Hepatocyte (in vitro differentiated cells): Measurements from ENCODE around the gene COA1. TPM values are rescaled to one million over a fixed set of nuclear protein-coding genes. Genes with fewer than 3 reads are reported as not detected.
"Not testable (repeated sequence)": the region's sequence is repeated elsewhere in the genome, so short reads cannot be mapped to it uniquely, and the experiment has no call there.

Experiments used
- DNase-seq: peaks from one replicate; pipeline ENCODE4 v3.0.0-alpha.2; 2016; ENCODE audit warnings: low spot score
- H2AFZ ChIP-seq: fragments of 200-600 bp; sonication (generic); 2 replicates; pipeline ENCODE4 v1.6.0; 2016; ENCODE audit warnings: antibody characterized with exemption, mild to moderate bottlenecking
- H3K27ac ChIP-seq: fragments of 200-600 bp; sonication (generic); 2 replicates; pipeline ENCODE4 v1.5.1; 2016; ENCODE audit warnings: mild to moderate bottlenecking
- H3K27me3 ChIP-seq: fragments of 200-600 bp; sonication (generic); 2 replicates; pipeline ENCODE4 v1.6.1; 2016
- H3K36me3 ChIP-seq: fragments of 200-600 bp; sonication (generic); replicated peaks from 2 replicates; pipeline ENCODE4 v1.5.1; 2016; ENCODE audit warnings: low read depth; ENCODE audit not compliant: insufficient read depth
- H3K4me1 ChIP-seq: fragments of 200-600 bp; sonication (generic); 2 replicates; pipeline ENCODE4 v1.5.1; 2016; ENCODE audit warnings: mild to moderate bottlenecking, moderate library complexity; ENCODE audit not compliant: insufficient read depth
- H3K4me2 ChIP-seq: fragments of 200-600 bp; sonication (generic); 2 replicates; pipeline ENCODE4 v1.6.0; 2016
- H3K4me3 ChIP-seq: fragments of 200-600 bp; sonication (generic); 2 replicates; pipeline ENCODE4 v1.5.1; 2016; ENCODE audit warnings: mild to moderate bottlenecking
- H3K79me2 ChIP-seq: fragments of 200-600 bp; sonication (generic); 2 replicates; pipeline ENCODE4 v1.6.0; 2017; ENCODE audit warnings: mild to moderate bottlenecking
- H3K9me2 ChIP-seq: fragments of 200-600 bp; sonication (generic); replicated peaks from 2 replicates; pipeline ENCODE4 v1.6.0; 2017; ENCODE audit warnings: mild to moderate bottlenecking; ENCODE audit not compliant: insufficient read depth
- H3K9me3 ChIP-seq: fragments of 200-600 bp; sonication (generic); 2 replicates; pipeline ENCODE4 v1.5.1; 2016; ENCODE audit warnings: low read depth, mild to moderate bottlenecking
- H4K20me1 ChIP-seq: fragments of 200-600 bp; sonication (generic); 2 replicates; pipeline ENCODE4 v1.6.0; 2016; ENCODE audit warnings: mild to moderate bottlenecking; ENCODE audit not compliant: insufficient read depth, poor library complexity, severe bottlenecking
- CTCF ChIP-seq: fragments of 200-600 bp; sonication (generic); IDR thresholded peaks from 2 replicates; pipeline ENCODE4 v1.5.1; 2016; ENCODE audit warnings: antibody characterized with exemption, mild to moderate bottlenecking; ENCODE audit not compliant: poor library complexity
- EZH2 ChIP-seq: fragments of 200-600 bp; sonication (generic); IDR thresholded peaks from 2 replicates; pipeline ENCODE4 v1.6.1; 2016; ENCODE audit warnings: antibody characterized with exemption, mild to moderate bottlenecking, borderline replicate concordance
- EZH2phosphoT487 ChIP-seq: fragments of 200-600 bp; sonication (generic); IDR thresholded peaks from one replicate; pipeline ENCODE4 v1.6.1; 2018; ENCODE audit warnings: antibody characterized with exemption, mild to moderate bottlenecking, low read depth, moderate library complexity; ENCODE audit not compliant: unreplicated experiment, severe bottlenecking
- WGBS: methylation state at CpG from one replicate; pipeline ENCODE4 v1.1.6; 2016; ENCODE audit warnings: low lambda C conversion rate; ENCODE audit errors: missing lambda C conversion rate; 5-methylcytosine and 5-hydroxymethylcytosine counted together
- polyA plus RNA-seq: library from polyadenylated mRNA; unstranded; fragments of >200 nt; fragmentation: Nextera tagmentation; extraction: Ambion mirVana; gene quantifications from 2 replicates; pipeline ENCODE4 v1.2.1, GENCODE V29; 2016
- total RNA-seq: library from RNA; depleted of rRNA; stranded (reverse); fragments of >200 nt; gene quantifications from 2 replicates; pipeline ENCODE4 v1.2.3, GENCODE V29; 2014

The COA1 gene
- total and polyA plus RNA-seq, 2 experiments from 2014 or later, result 52.1 to 55.2 TPM

DNA sequence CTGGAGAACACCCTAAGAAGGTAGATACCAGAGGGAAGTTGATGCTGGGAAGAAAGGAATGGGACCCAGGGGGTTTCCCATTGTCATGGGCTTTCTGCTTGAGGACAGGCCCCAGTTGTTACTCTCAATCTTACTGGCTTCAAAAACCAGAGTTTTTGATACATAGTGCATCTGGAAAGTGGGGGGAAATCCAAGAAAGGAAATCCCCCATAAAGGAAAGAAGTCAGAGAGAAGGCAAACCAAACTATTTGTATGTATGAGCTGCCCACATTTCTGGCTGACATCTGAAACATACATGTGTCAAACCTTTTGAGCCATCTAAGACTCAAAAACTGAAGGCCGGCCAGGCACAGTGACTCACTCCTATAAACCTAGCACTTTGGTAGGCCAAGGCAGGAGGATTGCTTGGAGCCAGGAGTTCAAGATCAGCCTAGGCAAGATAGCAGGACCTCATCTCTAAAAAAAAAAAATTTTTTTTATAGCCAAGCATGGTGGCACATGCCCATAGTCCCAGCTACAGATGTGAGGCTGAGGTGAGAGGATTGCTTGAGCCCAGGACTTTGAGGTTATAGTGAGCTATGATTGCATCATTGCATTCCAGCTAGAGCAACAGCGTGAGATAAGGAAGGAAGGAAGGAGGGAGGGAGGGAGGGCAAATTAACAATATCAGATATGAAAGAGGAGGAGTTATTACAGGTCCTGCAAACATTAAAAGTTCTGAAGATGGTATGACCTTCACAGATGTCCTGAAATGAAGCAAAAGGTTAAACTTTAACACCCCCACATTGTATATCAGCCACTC lies 6.7 kb upstream of the COA1 start:
- Histone ChIP-seq H3K4me3 (no peak overlapping the region), H3K27ac (peak overlapping the region; percentile 4), H3K9me3 (no peaks in the 10 kb centered on the region), H3K9me2 (no peaks in the 10 kb centered on the region), H3K27me3 (no peaks in the 10 kb centered on the region), H3K79me2 (no peaks in the 10 kb centered on the region), H4K20me1 (no peaks in the 10 kb centered on the region), H3K4me2 (peak overlapping the region; percentile 39), H2AFZ (no peak overlapping the region), H3K4me1 (no peaks in the 10 kb centered on the region), H3K36me3 (no peaks in the 10 kb centered on the region)
- WGBS, result 54% methylated on average over 2 of the region's 2 CpGs
- peak; percentile 39 for DNase-seq
- TF ChIP-seq EZH2, result no peak
- no peak for TF ChIP-seq EZH2phosphoT487
- TF ChIP-seq CTCF, result no peak

DNA sequence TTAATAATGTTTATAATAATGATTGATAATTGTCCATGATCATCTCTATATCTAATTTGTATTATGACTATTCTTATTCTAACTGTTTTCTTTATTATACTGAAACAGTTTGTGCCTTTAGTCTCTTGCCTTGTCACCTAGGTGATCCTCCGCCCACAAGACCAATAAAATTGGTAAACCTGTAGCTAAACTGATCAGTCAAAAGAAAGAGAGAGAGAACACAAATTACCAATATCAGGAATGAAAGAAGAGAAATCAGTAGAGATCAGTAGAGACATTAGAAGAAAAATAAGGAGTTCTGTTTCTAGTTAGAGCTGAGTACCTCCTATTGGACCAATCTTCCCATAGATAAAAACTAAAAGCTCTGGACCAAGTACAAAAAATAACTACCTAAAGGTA lies 6.1 kb upstream of the COA1 start:
- H3K4me2 ChIP-seq, result no peak overlapping the region
- DNase-seq, result no peak
- H3K4me3 ChIP-seq, result no peak overlapping the region
- no peaks in the 10 kb centered on the region for H3K9me2 ChIP-seq
- peak overlapping the region; percentile 4 for H3K27ac ChIP-seq
- H4K20me1 ChIP-seq, result no peaks in the 10 kb centered on the region
- TF ChIP-seq EZH2phosphoT487, result no peak
- H3K4me1 ChIP-seq, result peaks cover 1% of the 10 kb centered on the region
- peaks cover 2% of the 10 kb centered on the region for H3K79me2 ChIP-seq
- H2AFZ ChIP-seq, result no peak overlapping the region
- WGBS, result 100% methylated on average over 1 of the region's 1 CpG
- no peaks in the 10 kb centered on the region for H3K9me3 ChIP-seq
- H3K36me3 ChIP-seq, result no peaks in the 10 kb centered on the region
- no peaks in the 10 kb centered on the region for H3K27me3 ChIP-seq

- not testable (repeated sequence) for H3K4me1 ChIP-seq, H3K9me3 ChIP-seq, H4K20me1 ChIP-seq, H3K27me3 ChIP-seq, H3K36me3 ChIP-seq, H3K79me2 ChIP-seq, H3K4me2 ChIP-seq, DNase-seq, H3K27ac ChIP-seq, H3K4me3 ChIP-seq, H3K9me2 ChIP-seq
- peak overlapping the region; percentile 8 for H2AFZ ChIP-seq
- 59% methylated on average over 18 of the region's 18 CpGs for WGBS
These were observed 5.4 kb upstream of the COA1 start for GRCh38 chr7:43734575-43735332.

DNA sequence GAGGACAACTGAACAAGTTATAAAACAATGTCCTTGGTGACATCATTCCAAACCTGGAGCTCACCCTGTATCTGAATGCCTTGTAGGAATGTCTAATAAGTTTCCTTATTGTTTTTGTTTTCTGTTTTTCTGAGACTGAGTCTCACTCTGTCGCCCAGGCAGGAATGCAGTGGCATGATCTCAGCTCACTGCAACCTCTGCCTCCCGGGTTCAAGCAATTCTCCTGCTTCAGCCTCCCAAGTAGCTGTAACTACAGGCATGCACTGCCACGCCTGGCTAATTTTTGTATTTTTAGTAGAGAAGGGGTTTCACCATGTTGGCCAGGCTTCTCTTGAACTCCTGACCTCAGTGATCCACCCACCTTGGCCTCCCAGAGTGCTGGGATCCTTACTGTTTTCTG lies 2.2 kb upstream of the COA1 start:
- H3K4me3 ChIP-seq, H4K20me1 ChIP-seq, H3K27ac ChIP-seq, DNase-seq, H3K36me3 ChIP-seq, H3K4me2 ChIP-seq, H3K9me2 ChIP-seq, H3K9me3 ChIP-seq, H3K27me3 ChIP-seq, H2AFZ ChIP-seq: not testable (repeated sequence)
- WGBS, result 83% methylated on average over 3 of the region's 3 CpGs
- peaks cover 31% of the 10 kb centered on the region for H3K79me2 ChIP-seq
- H3K4me1 ChIP-seq, result peaks cover 16% of the 10 kb centered on the region

- no peak for DNase-seq
- Histone ChIP-seq H3K79me2 (peaks cover 47% of the 10 kb centered on the region), H3K9me3 (no peaks in the 10 kb centered on the region), H3K9me2 (no peaks in the 10 kb centered on the region), H3K27ac (peak overlapping the region; percentile 88), H3K27me3 (no peaks in the 10 kb centered on the region), H2AFZ (peak overlapping the region; percentile 92), H3K4me3 (peak overlapping the region; percentile 80), H4K20me1 (no peaks in the 10 kb centered on the region), H3K4me2 (peak overlapping the region; percentile 78), H3K36me3 (no peaks in the 10 kb centered on the region), H3K4me1 (peaks cover 18% of the 10 kb centered on the region)
- 25% methylated on average over 4 of the region's 4 CpGs for WGBS
- TF ChIP-seq EZH2phosphoT487, result no peak
- no peak for TF ChIP-seq EZH2
- no peak for TF ChIP-seq CTCF
These were observed 563 bp upstream of the COA1 start for GRCh38 chr7:43729924-43730248.
